ENCODE results near the gene SORBS2. TPM values are rescaled to one million over a fixed set of nuclear protein-coding genes. Genes with fewer than 3 reads are reported as not detected.

The SORBS2 gene
- total and polyA plus RNA-seq, 2 of the 4 experiments (the other 2 are of a cell fraction), result 0.18 TPM; not detected in 1

GRCh38 chr4:185546335-185546734, 265.7 kb downstream of the SORBS2 start:
- H4K5ac ChIP-seq (ENCODE audit: low read depth, low read length), result no peak overlapping the region
- peaks cover 4% of the 10 kb centered on the region for H3K27me3 ChIP-seq (ENCODE audit: control insufficient read depth, insufficient read depth, low read length)
- ATAC-seq (ENCODE audit: low read depth) (no peak), DNase-seq (no peak)
- dilution Hi-C loops (cut with HindIII; ENCODE audit: low sequenced_read_pairs, unreplicated experiment) (no loop called here), intact Hi-C loops (cut with micrococcal nuclease) (no loop called here), in situ Hi-C loops (cut with MboI; ENCODE audit: low sequenced_read_pairs) (no loop called here)
- no peak overlapping the region for H2AK9ac ChIP-seq (replicated peaks; ENCODE audit: low read depth, low read length, poor library complexity)
- H3K18ac ChIP-seq (ENCODE audit: low read depth, low read length), result no peak overlapping the region
- no peaks in the 10 kb centered on the region for H3K9me1 ChIP-seq (ENCODE audit: insufficient read depth, low read length)
- no peak overlapping the region for H4K8ac ChIP-seq (ENCODE audit: low read depth in 2 of 2, low read length in 2 of 2)
- H2AFZ ChIP-seq (replicated peaks; ENCODE audit: low read length, poor library complexity), result no peak overlapping the region
- no peak overlapping the region for H3K4me2 ChIP-seq (ENCODE audit: low read depth, low read length)
- H3K4ac ChIP-seq (ENCODE audit: low read depth, low read length), result no peak overlapping the region
- TF ChIP-seq, protein P1, sequence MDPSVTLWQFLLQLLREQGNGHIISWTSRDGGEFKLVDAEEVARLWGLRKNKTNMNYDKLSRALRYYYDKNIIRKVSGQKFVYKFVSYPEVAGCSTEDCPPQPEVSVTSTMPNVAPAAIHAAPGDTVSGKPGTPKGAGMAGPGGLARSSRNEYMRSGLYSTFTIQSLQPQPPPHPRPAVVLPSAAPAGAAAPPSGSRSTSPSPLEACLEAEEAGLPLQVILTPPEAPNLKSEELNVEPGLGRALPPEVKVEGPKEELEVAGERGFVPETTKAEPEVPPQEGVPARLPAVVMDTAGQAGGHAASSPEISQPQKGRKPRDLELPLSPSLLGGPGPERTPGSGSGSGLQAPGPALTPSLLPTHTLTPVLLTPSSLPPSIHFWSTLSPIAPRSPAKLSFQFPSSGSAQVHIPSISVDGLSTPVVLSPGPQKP (IDR thresholded peaks at IDR 0.05; ENCODE audit: borderline replicate concordance, low read depth, low read length), result no peak
- H2BK5ac ChIP-seq (ENCODE audit: low read depth, low read length, poor library complexity, severe bottlenecking), result no peak overlapping the region
- H3K36me3 ChIP-seq (ENCODE audit: control insufficient read depth, insufficient read depth, low read length), result no peaks in the 10 kb centered on the region
- no peaks in the 10 kb centered on the region for H3K4me1 ChIP-seq (ENCODE audit: control insufficient read depth, insufficient read depth, low read length)
- POLR2A ChIA-PET (ENCODE audit: unreplicated experiment), result no interaction called here
- no TSS peak for BruUV-seq (replicated peaks)
- no peak overlapping the region for H2BK120ac ChIP-seq (ENCODE audit: low read depth, low read length)
- CTCF ChIA-PET, result no interaction called here
- H3K56ac ChIP-seq (ENCODE audit: extremely low read depth, insufficient read depth, low read length), result no peak overlapping the region
- H3K9me3 ChIP-seq (ENCODE audit: control insufficient read depth, insufficient read depth, low read length), result no peaks in the 10 kb centered on the region
- no peak overlapping the region for H3K27ac ChIP-seq (ENCODE audit: insufficient read depth, low read length)
- H3K4me3 ChIP-seq (ENCODE audit: insufficient read depth, low read depth, low read length), result no peak overlapping the region
- no peak overlapping the region for H3K9ac ChIP-seq (ENCODE audit: low read depth, low read length)
- 86% methylated on average over 1 of the region's 6 CpGs; no CpG with 5 or more reads in 1 of the 2 experiments for WGBS, 2 experiments (ENCODE audit: extremely low coverage in 2 of 2, insufficient read length in 1 of 2)
- H3K79me1 ChIP-seq (ENCODE audit: low read depth in 1 of 2, low read length in 2 of 2), result no peaks in the 10 kb centered on the region
- no peak overlapping the region for H4K91ac ChIP-seq (ENCODE audit: insufficient read depth, low read depth, low read length)
- H4K20me1 ChIP-seq (ENCODE audit: insufficient read depth, low read length), result no peaks in the 10 kb centered on the region
- H2AK5ac ChIP-seq (ENCODE audit: low read depth, low read length), result no peak overlapping the region
- H2BK20ac ChIP-seq (ENCODE audit: low read depth, low read length), result no peak overlapping the region
- H3K14ac ChIP-seq (replicated peaks; ENCODE audit: low read depth, low read length), result no peak overlapping the region
- H2BK15ac ChIP-seq (ENCODE audit: low read depth, low read length), result no peak overlapping the region
- H3K23ac ChIP-seq (ENCODE audit: low read depth, low read length), result no peak overlapping the region

Data from IMR-90 (cell line).